Prostate gland (tissue), 2 donors: ENCODE measurements around the gene COL5A1. TPM values are rescaled to one million over a fixed set of nuclear protein-coding genes. Genes with fewer than 3 reads are reported as not detected.

Source experiments
- DNase-seq: peaks from one replicate; pipeline ENCODE4 v3.0.0-alpha.2; 2019; ENCODE audit warnings: low spot score
- H3K27ac ChIP-seq, 2 donors: fragments of 200-600 bp; sonication (generic); 2 replicates each; pipeline ENCODE4 v1.5.1; 2017 to 2019
- H3K27me3 ChIP-seq: fragments of 200-600 bp; sonication (generic); replicated peaks from 2 replicates; pipeline ENCODE4 v1.5.1; 2019; ENCODE audit not compliant: insufficient read depth
- H3K36me3 ChIP-seq, 2 donors: fragments of 200-600 bp; sonication (generic); 1 replicate in 1 of 2; 2 replicates in 1 of 2; pipeline versions ENCODE4 v1.5.1 to v1.8.1; 2017 to 2019
- H3K4me1 ChIP-seq: fragments of 200-600 bp; sonication (generic); replicated peaks from 2 replicates; pipeline ENCODE4 v1.5.1; 2019
- H3K4me3 ChIP-seq, 2 donors: fragments of 200-600 bp; sonication (generic); 2 replicates each; pipeline ENCODE4 v1.5.1; 2017 to 2019
- H3K9me3 ChIP-seq: fragments of 200-600 bp; sonication (generic); 2 replicates; pipeline ENCODE4 v1.5.1; 2017
- POLR2A ChIP-seq: fragments of 450-650 bp; IDR thresholded peaks from one replicate; pipeline ENCODE4 v1.6.1; 2016; ENCODE audit warnings: antibody characterized with exemption, mild to moderate bottlenecking
- POLR2AphosphoS5 ChIP-seq: sonication (generic); formaldehyde crosslinking; IDR thresholded peaks from one replicate; pipeline ENCODE4 v1.6.1; 2017; ENCODE audit warnings: antibody characterized with exemption
- WGBS: methylation state at CpG from one replicate; pipeline ENCODE4 v1.1.5; 2018; 5-methylcytosine and 5-hydroxymethylcytosine counted together
- intact Hi-C: fragments of 100-400 bp; cut with DNase I; formaldehyde crosslinking; loops from one replicate; pipeline ENCODE4 v1.14.2; 2022
- total RNA-seq, 2 donors: library from RNA; depleted of rRNA; stranded (reverse); fragments of >200 nt; gene quantifications; one replicate each; pipeline ENCODE4 v1.1.0, GENCODE V29; 2016
- TF ChIP-seq, protein P1 (sequence below), 4 experiments: fragments of 200-600 bp in 2 of 4; fragments of 450-650 bp in 2 of 4; sonication (generic) in 2 of 4; IDR thresholded peaks; 1 replicate in 3 of 4; 2 replicates in 1 of 4; pipeline ENCODE4 v1.5.1; 2016 to 2019; ENCODE audit warnings: antibody characterized with exemption in 4 of 4, mild to moderate bottlenecking in 2 of 4, moderate library complexity in 2 of 4

Gene COL5A1
- total RNA-seq, 2 donors from 2014 or later, result 16.9 to 36.0 TPM

DNA sequence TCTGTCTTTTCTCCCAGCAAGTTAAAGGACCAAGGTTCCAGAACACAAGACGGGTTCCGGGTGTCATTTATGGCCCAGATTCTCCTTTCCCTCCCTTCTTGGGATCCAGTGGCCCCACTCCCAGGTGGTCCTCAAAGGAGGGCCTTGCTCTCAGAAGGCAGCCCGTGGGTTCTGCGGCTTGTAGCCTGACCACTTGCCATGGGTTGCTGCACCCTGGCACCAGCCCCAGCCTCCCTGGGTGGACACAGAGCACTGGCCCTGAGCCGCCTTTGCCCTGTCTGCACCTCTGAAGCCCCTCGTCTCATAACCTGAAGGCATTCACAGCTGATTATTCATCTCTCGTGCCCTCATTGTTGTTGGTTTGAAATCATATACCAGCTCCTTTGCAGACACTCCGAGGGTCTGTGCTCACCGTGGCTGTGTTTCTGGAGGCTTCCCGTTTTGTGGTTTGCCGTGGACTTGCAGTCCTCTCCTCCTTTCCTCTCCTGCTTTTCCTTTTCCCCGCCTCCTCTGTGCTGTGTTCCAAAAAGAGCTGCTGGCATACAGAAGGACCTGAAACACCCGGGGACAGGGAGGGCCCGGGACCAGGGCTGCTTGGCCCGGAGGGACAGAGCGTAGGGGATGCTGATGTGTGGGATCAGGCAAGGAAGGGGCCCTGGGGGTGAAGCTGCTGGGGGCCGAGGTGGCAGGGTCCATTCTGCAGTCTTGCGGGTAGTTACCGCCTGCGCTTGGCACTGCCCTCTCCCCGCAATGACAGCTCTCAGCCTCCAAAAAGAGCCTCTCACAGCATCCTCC lies 189.5 kb downstream of the COL5A1 start:
- Histone ChIP-seq H3K27me3 (no peaks in the 10 kb centered on the region), H3K4me3 (no peak overlapping the region), H3K9me3 (no peaks in the 10 kb centered on the region), H3K4me1 (no peaks in the 10 kb centered on the region), H3K36me3 (no peaks in the 10 kb centered on the region), H3K27ac (no peak overlapping the region)
- TF ChIP-seq, protein P1, sequence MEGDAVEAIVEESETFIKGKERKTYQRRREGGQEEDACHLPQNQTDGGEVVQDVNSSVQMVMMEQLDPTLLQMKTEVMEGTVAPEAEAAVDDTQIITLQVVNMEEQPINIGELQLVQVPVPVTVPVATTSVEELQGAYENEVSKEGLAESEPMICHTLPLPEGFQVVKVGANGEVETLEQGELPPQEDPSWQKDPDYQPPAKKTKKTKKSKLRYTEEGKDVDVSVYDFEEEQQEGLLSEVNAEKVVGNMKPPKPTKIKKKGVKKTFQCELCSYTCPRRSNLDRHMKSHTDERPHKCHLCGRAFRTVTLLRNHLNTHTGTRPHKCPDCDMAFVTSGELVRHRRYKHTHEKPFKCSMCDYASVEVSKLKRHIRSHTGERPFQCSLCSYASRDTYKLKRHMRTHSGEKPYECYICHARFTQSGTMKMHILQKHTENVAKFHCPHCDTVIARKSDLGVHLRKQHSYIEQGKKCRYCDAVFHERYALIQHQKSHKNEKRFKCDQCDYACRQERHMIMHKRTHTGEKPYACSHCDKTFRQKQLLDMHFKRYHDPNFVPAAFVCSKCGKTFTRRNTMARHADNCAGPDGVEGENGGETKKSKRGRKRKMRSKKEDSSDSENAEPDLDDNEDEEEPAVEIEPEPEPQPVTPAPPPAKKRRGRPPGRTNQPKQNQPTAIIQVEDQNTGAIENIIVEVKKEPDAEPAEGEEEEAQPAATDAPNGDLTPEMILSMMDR (IDR thresholded peaks at IDR 0.05), result no peak
- TF ChIP-seq POLR2AphosphoS5, result no peak
- no peak for TF ChIP-seq POLR2A
- intact Hi-C loops, result no loop called here
- no peak for DNase-seq
- WGBS, result 84% methylated on average over 21 of the region's 21 CpGs

DNA sequence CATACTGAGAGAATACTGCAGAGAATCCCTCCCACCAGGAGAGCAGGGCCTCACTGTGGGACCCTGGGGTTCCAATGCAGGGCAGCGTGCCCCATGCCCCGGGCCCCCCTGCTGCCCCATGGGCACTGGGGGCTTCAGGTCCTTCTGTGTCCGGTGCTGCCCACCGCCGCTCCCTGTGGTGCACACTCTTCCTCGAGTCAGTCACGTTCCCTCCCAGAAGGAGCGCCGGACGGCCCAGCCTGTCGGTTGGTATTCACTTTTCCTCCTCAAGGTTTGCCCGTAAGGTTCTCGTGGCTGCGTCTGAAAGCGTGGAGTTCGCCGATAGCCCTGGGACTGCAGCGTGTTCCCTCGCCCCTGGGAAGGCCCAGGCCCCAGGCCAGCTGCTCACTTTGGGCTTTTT lies 190.9 kb downstream of the COL5A1 start:
- WGBS, result 97% methylated on average over 16 of the region's 19 CpGs

DNA sequence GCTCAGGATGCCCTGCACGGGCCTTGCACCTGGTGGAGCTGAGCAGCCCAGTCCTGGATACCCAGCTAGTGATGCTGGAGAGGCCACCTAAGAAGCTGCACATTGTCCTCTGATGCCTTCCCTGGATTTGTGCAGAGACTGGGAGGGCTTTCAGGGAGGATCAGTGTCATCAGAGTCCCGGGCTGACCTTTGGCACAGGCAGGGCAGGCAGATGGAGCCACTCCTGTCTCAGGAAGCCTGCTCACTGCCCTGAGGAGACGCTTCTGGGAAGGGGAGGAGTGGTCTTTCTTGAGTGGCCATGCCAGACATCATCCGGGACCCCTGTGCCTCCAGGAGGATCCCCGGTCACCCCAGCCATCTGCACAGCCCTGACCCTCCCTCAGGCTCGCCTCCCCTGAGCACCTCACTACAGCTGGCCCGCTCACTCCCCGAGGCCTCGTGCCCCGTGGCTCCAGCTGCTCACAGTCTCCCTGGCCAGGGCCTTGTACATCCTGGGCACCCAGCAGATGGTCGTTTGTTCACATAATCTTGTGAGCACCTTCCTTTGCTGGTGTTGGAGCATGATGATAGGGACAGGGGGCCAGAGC lies 191.8 kb downstream of the COL5A1 start:
- no peaks in the 10 kb centered on the region for H3K4me1 ChIP-seq
- no peaks in the 10 kb centered on the region for H3K9me3 ChIP-seq
- DNase-seq, result no peak
- TF ChIP-seq, protein P1 (IDR thresholded peaks at IDR 0.05), result no peak
- TF ChIP-seq POLR2AphosphoS5, result no peak
- no peak for TF ChIP-seq POLR2A
- no peaks in the 10 kb centered on the region for H3K27me3 ChIP-seq
- no peak overlapping the region for H3K4me3 ChIP-seq
- WGBS, result 80% methylated on average over 11 of the region's 11 CpGs
- no peaks in the 10 kb centered on the region for H3K36me3 ChIP-seq
- H3K27ac ChIP-seq, result no peak overlapping the region
- intact Hi-C loops, result no loop called here

More for the DNA sequence above, 190.9 kb downstream of the COL5A1 start:
- H3K4me3 ChIP-seq, result no peak overlapping the region
- H3K27me3 ChIP-seq, result no peaks in the 10 kb centered on the region
- H3K27ac ChIP-seq, result no peak overlapping the region
- TF ChIP-seq, protein P1 (IDR thresholded peaks at IDR 0.05), result no peak
- TF ChIP-seq POLR2AphosphoS5, result no peak
- TF ChIP-seq POLR2A, result no peak
- intact Hi-C loops, result no loop called here
- no peaks in the 10 kb centered on the region for H3K4me1 ChIP-seq
- DNase-seq, result no peak
- H3K36me3 ChIP-seq, result no peaks in the 10 kb centered on the region
- H3K9me3 ChIP-seq, result no peaks in the 10 kb centered on the region

DNA sequence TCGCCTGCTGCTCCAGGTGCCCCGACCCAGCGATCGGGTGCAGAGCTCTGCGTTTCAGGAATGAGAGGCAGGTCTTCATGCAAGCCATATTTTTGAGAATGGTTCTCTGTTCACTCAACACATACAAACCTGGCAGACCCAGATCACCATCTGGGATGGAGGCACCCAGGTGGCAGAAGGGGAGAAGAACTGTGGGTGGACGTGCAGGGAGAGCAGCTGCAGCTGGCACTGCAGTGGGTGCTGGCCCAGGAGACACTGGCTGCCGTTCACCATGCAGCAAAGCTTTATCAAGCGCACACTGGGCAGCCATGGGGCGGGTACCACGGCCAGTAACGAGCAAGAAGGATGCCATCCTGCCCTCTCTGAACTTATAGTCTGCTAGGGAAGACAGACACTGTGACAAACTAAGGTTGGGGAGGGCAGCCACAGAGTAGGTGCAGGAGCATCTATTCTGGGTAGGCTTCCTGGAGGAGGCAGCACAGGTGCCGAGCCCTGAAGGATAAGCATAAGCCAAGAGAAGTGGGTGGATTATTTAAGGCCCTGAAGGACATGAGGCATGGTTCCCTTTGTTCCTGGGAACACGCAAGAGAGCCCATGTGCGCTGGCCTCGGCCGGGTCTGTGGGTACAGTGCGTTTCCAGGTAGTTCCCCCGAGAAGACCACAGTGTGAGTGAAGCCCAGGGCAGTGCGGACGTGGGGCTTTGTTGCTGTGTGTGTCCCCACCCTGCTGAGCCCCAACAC lies 192.8 kb downstream of the COL5A1 start:
- Histone ChIP-seq H3K27me3 (no peaks in the 10 kb centered on the region), H3K4me1 (no peaks in the 10 kb centered on the region), H3K27ac (no peak overlapping the region), H3K36me3 (no peaks in the 10 kb centered on the region), H3K9me3 (no peaks in the 10 kb centered on the region), H3K4me3 (no peak overlapping the region)
- WGBS, result 92% methylated on average over 20 of the region's 20 CpGs
- DNase-seq, result no peak
- TF ChIP-seq, protein P1 (IDR thresholded peaks at IDR 0.05), result no peak
- intact Hi-C loops, result no loop called here
